ENCODE data around the gene P2RY14. TPM values are rescaled to one million over a fixed set of nuclear protein-coding genes. Genes with fewer than 3 reads are reported as not detected.

Gene P2RY14
- total and polyA plus RNA-seq, 2 experiments from 2014 or later, result 0.95 TPM; not detected in 1

DNA sequence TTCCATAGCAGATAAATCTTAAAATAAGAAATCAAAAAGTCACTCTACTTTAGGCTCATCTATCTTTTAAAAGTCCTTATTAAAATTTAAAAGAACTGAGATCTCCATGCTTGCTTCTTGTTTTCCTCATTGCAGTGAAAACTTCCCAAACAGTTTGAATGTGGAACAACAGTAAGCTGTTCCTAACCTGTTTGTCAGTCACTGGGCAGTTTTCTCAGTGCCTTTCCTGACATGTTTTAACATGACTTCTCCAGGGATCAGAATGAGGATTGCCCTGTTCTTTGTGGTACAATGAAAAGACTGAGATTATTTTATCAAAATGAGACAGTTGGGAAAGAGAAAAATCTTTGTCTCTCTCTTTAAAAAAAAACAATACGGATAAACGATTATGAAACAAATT lies 37.5 kb upstream of the P2RY14 start (continued):
- TF ChIP-seq, protein P1, sequence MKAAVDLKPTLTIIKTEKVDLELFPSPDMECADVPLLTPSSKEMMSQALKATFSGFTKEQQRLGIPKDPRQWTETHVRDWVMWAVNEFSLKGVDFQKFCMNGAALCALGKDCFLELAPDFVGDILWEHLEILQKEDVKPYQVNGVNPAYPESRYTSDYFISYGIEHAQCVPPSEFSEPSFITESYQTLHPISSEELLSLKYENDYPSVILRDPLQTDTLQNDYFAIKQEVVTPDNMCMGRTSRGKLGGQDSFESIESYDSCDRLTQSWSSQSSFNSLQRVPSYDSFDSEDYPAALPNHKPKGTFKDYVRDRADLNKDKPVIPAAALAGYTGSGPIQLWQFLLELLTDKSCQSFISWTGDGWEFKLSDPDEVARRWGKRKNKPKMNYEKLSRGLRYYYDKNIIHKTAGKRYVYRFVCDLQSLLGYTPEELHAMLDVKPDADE (IDR thresholded peaks at IDR 0.05), result no peak
- TF ChIP-seq ZNF114 (CRISPR knock-in tag; IDR thresholded peaks at IDR 0.05) (no peak), STAT1 (IDR thresholded peaks at IDR 0.05; ENCODE audit: unreplicated experiment) (no peak)
- TF ChIP-seq, protein P2, sequence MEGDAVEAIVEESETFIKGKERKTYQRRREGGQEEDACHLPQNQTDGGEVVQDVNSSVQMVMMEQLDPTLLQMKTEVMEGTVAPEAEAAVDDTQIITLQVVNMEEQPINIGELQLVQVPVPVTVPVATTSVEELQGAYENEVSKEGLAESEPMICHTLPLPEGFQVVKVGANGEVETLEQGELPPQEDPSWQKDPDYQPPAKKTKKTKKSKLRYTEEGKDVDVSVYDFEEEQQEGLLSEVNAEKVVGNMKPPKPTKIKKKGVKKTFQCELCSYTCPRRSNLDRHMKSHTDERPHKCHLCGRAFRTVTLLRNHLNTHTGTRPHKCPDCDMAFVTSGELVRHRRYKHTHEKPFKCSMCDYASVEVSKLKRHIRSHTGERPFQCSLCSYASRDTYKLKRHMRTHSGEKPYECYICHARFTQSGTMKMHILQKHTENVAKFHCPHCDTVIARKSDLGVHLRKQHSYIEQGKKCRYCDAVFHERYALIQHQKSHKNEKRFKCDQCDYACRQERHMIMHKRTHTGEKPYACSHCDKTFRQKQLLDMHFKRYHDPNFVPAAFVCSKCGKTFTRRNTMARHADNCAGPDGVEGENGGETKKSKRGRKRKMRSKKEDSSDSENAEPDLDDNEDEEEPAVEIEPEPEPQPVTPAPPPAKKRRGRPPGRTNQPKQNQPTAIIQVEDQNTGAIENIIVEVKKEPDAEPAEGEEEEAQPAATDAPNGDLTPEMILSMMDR (conservative IDR thresholded peaks at IDR 0.05; ENCODE audit: low read depth in 2 of 2), result no peak
- TF ChIP-seq, protein P3, sequence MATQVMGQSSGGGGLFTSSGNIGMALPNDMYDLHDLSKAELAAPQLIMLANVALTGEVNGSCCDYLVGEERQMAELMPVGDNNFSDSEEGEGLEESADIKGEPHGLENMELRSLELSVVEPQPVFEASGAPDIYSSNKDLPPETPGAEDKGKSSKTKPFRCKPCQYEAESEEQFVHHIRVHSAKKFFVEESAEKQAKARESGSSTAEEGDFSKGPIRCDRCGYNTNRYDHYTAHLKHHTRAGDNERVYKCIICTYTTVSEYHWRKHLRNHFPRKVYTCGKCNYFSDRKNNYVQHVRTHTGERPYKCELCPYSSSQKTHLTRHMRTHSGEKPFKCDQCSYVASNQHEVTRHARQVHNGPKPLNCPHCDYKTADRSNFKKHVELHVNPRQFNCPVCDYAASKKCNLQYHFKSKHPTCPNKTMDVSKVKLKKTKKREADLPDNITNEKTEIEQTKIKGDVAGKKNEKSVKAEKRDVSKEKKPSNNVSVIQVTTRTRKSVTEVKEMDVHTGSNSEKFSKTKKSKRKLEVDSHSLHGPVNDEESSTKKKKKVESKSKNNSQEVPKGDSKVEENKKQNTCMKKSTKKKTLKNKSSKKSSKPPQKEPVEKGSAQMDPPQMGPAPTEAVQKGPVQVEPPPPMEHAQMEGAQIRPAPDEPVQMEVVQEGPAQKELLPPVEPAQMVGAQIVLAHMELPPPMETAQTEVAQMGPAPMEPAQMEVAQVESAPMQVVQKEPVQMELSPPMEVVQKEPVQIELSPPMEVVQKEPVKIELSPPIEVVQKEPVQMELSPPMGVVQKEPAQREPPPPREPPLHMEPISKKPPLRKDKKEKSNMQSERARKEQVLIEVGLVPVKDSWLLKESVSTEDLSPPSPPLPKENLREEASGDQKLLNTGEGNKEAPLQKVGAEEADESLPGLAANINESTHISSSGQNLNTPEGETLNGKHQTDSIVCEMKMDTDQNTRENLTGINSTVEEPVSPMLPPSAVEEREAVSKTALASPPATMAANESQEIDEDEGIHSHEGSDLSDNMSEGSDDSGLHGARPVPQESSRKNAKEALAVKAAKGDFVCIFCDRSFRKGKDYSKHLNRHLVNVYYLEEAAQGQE (IDR thresholded peaks at IDR 0.05; ENCODE audit: unreplicated experiment), result no peak

DNA sequence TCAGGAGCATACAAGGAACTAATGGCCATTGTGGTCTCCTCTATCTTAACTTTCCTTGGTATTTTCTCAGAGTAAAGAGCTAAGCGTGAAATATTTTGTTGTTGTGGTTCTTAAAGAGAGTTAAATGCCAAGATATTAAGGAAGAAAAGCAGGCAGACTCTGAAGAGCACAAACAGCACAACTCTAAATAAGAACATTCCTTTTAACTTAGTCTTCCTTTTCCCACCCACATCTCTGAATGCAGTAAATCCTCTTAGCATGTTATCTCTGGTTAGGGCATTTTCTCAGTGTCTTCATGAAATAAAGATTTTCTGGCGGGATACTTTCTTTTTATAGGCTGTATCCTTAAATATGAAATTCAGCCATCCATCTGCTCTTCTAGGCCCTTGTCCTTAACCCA lies 36.8 kb upstream of the P2RY14 start:
- ATAC-seq, result no peak
- H3K27me3 ChIP-seq (ENCODE audit: insufficient read depth), result no peaks in the 10 kb centered on the region
- Mint-ChIP-seq H3K4me1 (peaks cover 48% of the 10 kb centered on the region), H3K4me3 (no peak overlapping the region; the same call in 2 of the 3 replicates), H3K27ac (peak overlapping the region; percentile 48), H3K36me3 (ENCODE audit: low read depth) (no peaks in the 10 kb centered on the region), H3K9me3 (no peaks in the 10 kb centered on the region), H3K27me3 (ENCODE audit: insufficient read depth, low read depth, poor library complexity) (no peaks in the 10 kb centered on the region)
- H3F3A ChIP-seq (replicated peaks; ENCODE audit: low read depth), result no peaks in the 10 kb centered on the region
- H3K4me1 ChIP-seq (ENCODE audit: insufficient read depth), result peaks cover 44% of the 10 kb centered on the region
- no peaks in the 10 kb centered on the region for H3K79me2 ChIP-seq (replicated peaks; ENCODE audit: insufficient read depth)
- no peak for TF ChIP-seq ZNF114 (CRISPR knock-in tag; IDR thresholded peaks at IDR 0.05)
- TF ChIP-seq EZH2phosphoT487 (IDR thresholded peaks at IDR 0.05; ENCODE audit: unreplicated experiment), result no peak
- no peak for TF ChIP-seq JUNB (IDR thresholded peaks at IDR 0.05; ENCODE audit: unreplicated experiment)
- TF ChIP-seq STAT1 (IDR thresholded peaks at IDR 0.05; ENCODE audit: unreplicated experiment), result no peak
- TF ChIP-seq, protein P1 (IDR thresholded peaks at IDR 0.05), result no peak
- no peak for TF ChIP-seq EZH2 (IDR thresholded peaks at IDR 0.05; ENCODE audit: low read depth, unreplicated experiment)
- no peak for TF ChIP-seq CREB1 (CRISPR knock-in tag; IDR thresholded peaks at IDR 0.05; ENCODE audit: low read depth)
- no peak for TF ChIP-seq POLR2AphosphoS5 (IDR thresholded peaks at IDR 0.05; ENCODE audit: low read depth)
- TF ChIP-seq, protein P2 (conservative IDR thresholded peaks at IDR 0.05; ENCODE audit: low read depth in 2 of 2), result no peak
- no peak overlapping the region for H3K4me3 ChIP-seq
- H3K4me2 ChIP-seq, result no peak overlapping the region
- no peaks in the 10 kb centered on the region for H4K20me1 ChIP-seq (replicated peaks; ENCODE audit: insufficient read depth)
- no peak overlapping the region for H2AFZ ChIP-seq
- no peak for DNase-seq (ENCODE audit: low spot score)
- no peaks in the 10 kb centered on the region for H3K36me3 ChIP-seq (ENCODE audit: insufficient read depth)
- no peaks in the 10 kb centered on the region for H3K9me2 ChIP-seq (ENCODE audit: insufficient read depth)
- H3K27ac ChIP-seq (ENCODE audit: low read depth), result peak overlapping the region; percentile 68; the same call in 1 of the 2 replicates
